ENCODE data around the gene C16orf46. TPM values are rescaled to one million over a fixed set of nuclear protein-coding genes. Genes with fewer than 3 reads are reported as not detected.
A peak's percentile ranks its signal among the peaks of the same experiment; 100 is the strongest.

Gene C16orf46
- total RNA-seq, 1 donor: 0.54 TPM

DNA sequence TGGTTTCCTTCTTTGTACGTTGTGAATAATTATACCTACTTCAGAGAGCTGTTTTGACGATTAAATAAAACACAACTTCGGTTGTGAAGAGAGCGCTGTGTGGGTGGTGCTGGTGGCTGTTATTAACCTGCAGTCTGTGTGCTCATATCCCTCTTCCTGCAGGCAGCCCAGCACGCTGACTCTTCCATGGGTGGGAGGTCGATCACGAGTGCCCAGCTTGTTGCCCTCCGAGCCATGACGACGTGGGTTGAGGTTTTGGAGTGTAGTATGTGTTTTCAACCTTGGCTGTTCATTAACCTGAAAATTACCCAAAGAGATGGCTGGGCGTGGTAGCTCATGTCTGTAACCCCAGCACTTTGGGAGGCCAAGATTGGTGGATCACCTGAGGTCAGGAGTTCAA, 30.5 kb upstream of the C16orf46 start:
- H3K4me3 ChIP-seq (ENCODE audit: low read depth, low read length): no peak overlapping the region
- no peak for DNase-seq (ENCODE audit: low read depth)
- TF ChIP-seq, protein P1, sequence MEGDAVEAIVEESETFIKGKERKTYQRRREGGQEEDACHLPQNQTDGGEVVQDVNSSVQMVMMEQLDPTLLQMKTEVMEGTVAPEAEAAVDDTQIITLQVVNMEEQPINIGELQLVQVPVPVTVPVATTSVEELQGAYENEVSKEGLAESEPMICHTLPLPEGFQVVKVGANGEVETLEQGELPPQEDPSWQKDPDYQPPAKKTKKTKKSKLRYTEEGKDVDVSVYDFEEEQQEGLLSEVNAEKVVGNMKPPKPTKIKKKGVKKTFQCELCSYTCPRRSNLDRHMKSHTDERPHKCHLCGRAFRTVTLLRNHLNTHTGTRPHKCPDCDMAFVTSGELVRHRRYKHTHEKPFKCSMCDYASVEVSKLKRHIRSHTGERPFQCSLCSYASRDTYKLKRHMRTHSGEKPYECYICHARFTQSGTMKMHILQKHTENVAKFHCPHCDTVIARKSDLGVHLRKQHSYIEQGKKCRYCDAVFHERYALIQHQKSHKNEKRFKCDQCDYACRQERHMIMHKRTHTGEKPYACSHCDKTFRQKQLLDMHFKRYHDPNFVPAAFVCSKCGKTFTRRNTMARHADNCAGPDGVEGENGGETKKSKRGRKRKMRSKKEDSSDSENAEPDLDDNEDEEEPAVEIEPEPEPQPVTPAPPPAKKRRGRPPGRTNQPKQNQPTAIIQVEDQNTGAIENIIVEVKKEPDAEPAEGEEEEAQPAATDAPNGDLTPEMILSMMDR (IDR thresholded peaks at IDR 0.05; ENCODE audit: insufficient read depth, low read length): no peak

DNA sequence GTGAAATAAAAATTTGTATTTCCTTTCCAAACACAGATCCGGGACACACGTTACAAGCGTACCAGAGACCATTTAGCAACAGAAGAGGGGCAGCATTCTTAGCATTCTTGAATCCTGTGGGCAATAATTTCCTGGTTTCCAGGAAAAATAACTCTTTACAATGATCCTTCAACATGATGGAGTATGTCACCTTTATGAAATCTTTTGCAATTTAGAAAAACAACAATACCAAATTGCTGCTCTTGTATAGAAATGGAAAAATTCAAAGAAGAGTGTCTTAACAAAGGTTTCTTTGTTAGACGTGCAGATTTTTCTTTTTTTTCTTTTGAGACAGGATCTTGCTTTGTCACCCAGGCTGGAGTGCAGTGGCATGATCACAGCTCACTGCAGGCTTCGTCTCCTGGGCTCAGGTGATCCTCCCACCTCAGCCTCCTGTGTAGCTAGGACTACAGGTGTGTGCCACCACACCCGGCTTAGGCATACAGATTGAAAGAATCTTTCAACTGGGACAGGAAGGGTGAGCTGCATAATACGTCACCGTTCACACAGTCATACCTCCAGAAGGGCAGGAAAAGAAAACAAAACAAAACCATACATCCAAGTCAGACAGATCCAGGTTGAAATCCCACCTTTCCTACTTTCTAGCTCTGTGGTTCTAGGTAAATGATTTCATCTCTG, 29.9 kb upstream of the C16orf46 start:
- TF ChIP-seq, protein P1 (IDR thresholded peaks at IDR 0.05; ENCODE audit: insufficient read depth, low read length): no peak
- no peak overlapping the region for H3K4me3 ChIP-seq (ENCODE audit: low read depth, low read length)
- DNase-seq (ENCODE audit: low read depth): no peak

DNA sequence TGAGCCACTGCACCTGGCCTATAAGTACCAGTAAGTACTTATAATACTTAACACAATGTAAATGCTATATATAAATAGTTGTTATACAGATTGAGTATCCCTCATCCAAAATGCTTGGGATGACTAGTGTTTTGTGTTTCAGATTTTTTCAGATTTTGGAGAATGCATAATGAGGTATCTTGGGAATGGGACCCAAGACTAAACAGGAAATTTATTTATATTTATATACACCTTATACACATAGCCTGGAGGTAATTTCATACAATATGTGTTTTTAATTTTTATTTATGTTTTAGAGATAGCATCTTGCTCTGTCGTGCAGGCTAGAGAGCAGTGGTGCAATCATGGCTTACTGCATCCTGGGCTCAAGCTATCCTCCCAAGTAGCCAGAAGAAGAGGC, 28.9 kb upstream of the C16orf46 start:
- no peak for DNase-seq (ENCODE audit: low read depth)
- no peak overlapping the region for H3K4me3 ChIP-seq (ENCODE audit: low read depth, low read length)
- TF ChIP-seq, protein P1 (IDR thresholded peaks at IDR 0.05; ENCODE audit: insufficient read depth, low read length): no peak

DNA sequence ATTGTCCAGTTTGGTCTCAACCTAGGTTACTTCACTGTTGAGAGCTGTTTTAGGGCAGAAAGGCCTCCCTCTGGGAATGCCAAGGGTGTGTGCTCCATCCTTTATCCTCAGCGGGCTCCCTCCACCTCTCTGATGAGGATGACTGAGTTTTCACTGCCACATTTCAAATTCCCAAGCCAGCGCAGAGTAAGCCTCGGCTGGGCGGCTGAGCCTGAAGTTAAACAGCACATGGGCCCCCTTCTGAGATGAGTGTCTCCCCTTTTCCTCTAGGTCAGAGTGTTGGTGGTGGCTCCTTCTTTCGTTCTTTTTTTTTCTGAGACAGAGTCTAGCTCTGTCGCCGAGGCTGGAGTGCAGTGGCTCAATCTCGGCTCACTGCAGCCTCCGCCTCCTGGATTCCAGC, 24.7 kb upstream of the C16orf46 start:
- TF ChIP-seq, protein P1 (IDR thresholded peaks at IDR 0.05; ENCODE audit: insufficient read depth, low read length): no peak
- no peak for DNase-seq (ENCODE audit: low read depth)
- H3K4me3 ChIP-seq (ENCODE audit: low read depth, low read length): no peak overlapping the region

DNA sequence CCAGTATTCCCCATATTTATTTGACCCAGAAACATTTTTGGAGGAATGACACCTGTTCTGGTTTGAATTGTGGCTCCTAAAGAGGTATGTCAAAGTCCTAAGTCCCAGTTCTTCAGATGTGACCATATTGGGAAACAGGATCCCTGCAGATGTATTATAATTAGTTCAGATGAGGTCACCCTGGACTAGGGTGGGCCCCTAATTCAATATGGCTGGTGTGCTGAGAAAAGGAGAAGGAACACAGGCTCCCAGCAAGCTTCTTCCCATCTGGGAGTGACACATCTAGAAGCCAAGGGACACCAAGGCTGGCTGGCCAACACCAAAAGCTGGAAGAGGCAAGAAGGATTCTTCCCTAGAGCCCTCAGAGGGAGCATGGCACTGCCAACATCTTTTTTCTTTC, 22.9 kb upstream of the C16orf46 start:
- no peak for DNase-seq (ENCODE audit: low read depth)
- TF ChIP-seq, protein P1 (IDR thresholded peaks at IDR 0.05; ENCODE audit: insufficient read depth, low read length): no peak
- no peak overlapping the region for H3K4me3 ChIP-seq (ENCODE audit: low read depth, low read length)

DNA sequence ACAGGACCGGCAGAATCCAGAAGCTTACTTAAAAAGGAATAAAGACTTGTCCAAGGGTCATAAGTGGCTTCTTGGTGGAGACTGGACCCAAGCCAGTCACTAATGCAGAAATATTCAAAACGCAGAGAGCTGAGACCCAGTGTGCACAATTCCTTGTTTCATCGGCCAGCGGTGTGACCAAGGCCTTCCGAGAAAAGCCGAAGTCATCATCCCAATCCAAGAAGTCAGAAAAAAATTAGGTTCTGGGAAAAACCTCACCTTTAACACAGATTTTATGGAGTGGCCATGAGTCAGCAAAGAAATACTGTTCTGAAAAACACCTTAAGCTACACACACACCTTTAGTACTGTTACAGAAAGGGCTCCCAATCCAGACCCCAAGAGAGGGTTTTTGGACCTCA, 20.2 kb upstream of the C16orf46 start:
- H3K4me3 ChIP-seq (ENCODE audit: low read depth, low read length): no peak overlapping the region
- TF ChIP-seq, protein P1 (IDR thresholded peaks at IDR 0.05; ENCODE audit: insufficient read depth, low read length): no peak
- DNase-seq (ENCODE audit: low read depth): no peak

DNA sequence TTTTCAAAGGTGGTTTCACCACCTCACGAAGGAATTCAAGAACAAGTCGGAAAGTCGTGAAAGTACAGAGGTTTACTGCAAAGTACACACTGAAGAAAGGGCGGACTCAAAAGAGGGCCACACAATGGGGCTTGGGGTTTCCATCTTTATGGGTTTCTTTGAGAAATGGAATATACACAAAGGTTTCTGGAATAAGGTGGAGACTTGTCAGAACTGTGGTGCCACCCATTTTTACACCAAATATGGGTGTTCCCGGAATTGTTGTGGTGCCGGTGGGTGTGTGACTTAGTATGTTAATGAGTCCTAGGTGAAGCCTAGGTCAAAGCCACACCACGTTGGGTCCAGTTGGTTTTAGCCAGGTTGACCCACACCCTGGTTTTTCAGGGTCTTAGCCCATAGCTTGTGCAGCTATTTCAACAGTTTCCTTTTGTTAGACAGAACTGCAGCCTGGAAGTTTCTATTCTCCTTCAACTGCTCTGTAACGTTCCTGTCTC, 19.7 kb upstream of the C16orf46 start:
- DNase-seq (ENCODE audit: low read depth): no peak
- TF ChIP-seq, protein P1 (IDR thresholded peaks at IDR 0.05; ENCODE audit: insufficient read depth, low read length): no peak
- H3K4me3 ChIP-seq (ENCODE audit: low read depth, low read length): peak overlapping the region; percentile 44

All from fibroblast of the aortic adventitia (primary cell).